Measurements from ENCODE around the gene STX2.
A peak's percentile ranks its signal among the peaks of the same experiment; 100 is the strongest.

Gene STX2

DNA sequence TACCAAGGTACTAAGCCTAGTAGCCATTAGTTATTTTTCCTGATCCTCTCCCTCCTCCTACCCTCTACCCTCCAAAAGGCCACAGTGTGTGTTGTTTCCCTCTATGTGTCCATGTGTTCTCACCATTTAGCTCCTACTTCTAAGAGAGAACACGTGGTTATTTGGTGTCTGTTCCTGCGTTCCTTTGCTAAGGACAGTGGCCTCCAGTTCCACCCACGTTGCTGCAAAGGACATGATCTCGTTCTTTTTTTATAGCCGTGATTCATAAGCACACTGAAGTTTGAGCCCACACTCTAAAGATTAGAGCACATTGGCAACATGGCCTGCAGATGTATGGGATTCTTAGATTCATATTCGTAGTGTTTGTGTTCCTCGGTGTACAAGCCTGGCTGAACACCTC is 8.1 kb upstream of the STX2 start:
- no peak overlapping the region for H2AFZ ChIP-seq (ENCODE audit: low read depth)

DNA sequence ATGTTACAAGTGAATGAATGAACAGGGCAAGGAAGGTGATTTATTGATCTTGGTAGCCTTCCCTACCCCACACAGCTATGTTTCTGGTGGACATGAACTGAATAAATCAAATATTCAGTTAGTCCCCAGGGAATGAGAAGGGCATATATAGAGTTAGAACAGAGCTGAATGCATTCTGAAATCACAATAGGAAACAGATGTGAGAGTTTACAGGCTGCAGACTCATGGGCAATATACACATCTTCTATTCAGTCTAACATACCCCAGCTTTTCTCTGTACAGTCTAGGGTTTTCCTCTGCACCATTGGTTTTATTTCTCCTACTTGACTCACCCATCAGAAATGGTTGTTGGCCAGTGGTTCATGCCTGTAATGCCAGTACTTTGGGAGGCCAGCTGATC is 7.3 kb upstream of the STX2 start:
- H3K36me3 ChIP-seq (ENCODE audit: insufficient read depth) = no peaks in the 10 kb centered on the region
- H3K4me1 ChIP-seq (ENCODE audit: low read depth, poor library complexity, severe bottlenecking) = no peaks in the 10 kb centered on the region
- TF ChIP-seq, protein P1, sequence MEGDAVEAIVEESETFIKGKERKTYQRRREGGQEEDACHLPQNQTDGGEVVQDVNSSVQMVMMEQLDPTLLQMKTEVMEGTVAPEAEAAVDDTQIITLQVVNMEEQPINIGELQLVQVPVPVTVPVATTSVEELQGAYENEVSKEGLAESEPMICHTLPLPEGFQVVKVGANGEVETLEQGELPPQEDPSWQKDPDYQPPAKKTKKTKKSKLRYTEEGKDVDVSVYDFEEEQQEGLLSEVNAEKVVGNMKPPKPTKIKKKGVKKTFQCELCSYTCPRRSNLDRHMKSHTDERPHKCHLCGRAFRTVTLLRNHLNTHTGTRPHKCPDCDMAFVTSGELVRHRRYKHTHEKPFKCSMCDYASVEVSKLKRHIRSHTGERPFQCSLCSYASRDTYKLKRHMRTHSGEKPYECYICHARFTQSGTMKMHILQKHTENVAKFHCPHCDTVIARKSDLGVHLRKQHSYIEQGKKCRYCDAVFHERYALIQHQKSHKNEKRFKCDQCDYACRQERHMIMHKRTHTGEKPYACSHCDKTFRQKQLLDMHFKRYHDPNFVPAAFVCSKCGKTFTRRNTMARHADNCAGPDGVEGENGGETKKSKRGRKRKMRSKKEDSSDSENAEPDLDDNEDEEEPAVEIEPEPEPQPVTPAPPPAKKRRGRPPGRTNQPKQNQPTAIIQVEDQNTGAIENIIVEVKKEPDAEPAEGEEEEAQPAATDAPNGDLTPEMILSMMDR (conservative IDR thresholded peaks at IDR 0.05; ENCODE audit: low read depth, low read length) = no peak
- H3K9ac ChIP-seq = no peak overlapping the region
- H2AFZ ChIP-seq (ENCODE audit: low read depth) = no peak overlapping the region
- H3K27ac ChIP-seq = no peak overlapping the region
- H3K4me2 ChIP-seq = no peak overlapping the region
- H3K27me3 ChIP-seq (ENCODE audit: insufficient read depth, low read depth) = no peaks in the 10 kb centered on the region
- no peaks in the 10 kb centered on the region for H3K79me2 ChIP-seq (ENCODE audit: insufficient read depth, low read depth)
- no peaks in the 10 kb centered on the region for H4K20me1 ChIP-seq (ENCODE audit: insufficient read depth)
- H3K4me3 ChIP-seq (IDR thresholded peaks at IDR 0.05; ENCODE audit: insufficient read depth, low read depth, low read length) = no peak overlapping the region

More for the DNA sequence above, 8.1 kb upstream of the STX2 start:
- Histone ChIP-seq H3K4me3 (IDR thresholded peaks at IDR 0.05; ENCODE audit: insufficient read depth, low read depth, low read length) (no peak overlapping the region), H4K20me1 (ENCODE audit: insufficient read depth) (no peaks in the 10 kb centered on the region), H3K27me3 (ENCODE audit: insufficient read depth, low read depth) (no peaks in the 10 kb centered on the region), H3K36me3 (ENCODE audit: insufficient read depth) (no peaks in the 10 kb centered on the region), H3K4me2 (no peak overlapping the region), H3K27ac (no peak overlapping the region), H3K79me2 (ENCODE audit: insufficient read depth, low read depth) (no peaks in the 10 kb centered on the region), H3K4me1 (ENCODE audit: low read depth, poor library complexity, severe bottlenecking) (no peaks in the 10 kb centered on the region), H3K9ac (no peak overlapping the region)
- TF ChIP-seq, protein P1 (conservative IDR thresholded peaks at IDR 0.05; ENCODE audit: low read depth, low read length) = no peak

- H2AFZ ChIP-seq (ENCODE audit: low read depth) = peak overlapping the region; percentile 82
- no peaks in the 10 kb centered on the region for H3K27me3 ChIP-seq (ENCODE audit: insufficient read depth, low read depth)
- peak overlapping the region; percentile 32; the same call in 1 of the 2 replicates for H3K27ac ChIP-seq
- H3K4me3 ChIP-seq (IDR thresholded peaks at IDR 0.05; ENCODE audit: insufficient read depth, low read depth, low read length) = no peak overlapping the region
- peaks cover 10% of the 10 kb centered on the region for H3K4me1 ChIP-seq (ENCODE audit: low read depth, poor library complexity, severe bottlenecking)
- H3K36me3 ChIP-seq (ENCODE audit: insufficient read depth) = no peaks in the 10 kb centered on the region
- TF ChIP-seq, protein P1 (conservative IDR thresholded peaks at IDR 0.05; ENCODE audit: low read depth, low read length) = 0 out of 2 replicates have a peak, but pooled peaks have one; percentile 4
- no peaks in the 10 kb centered on the region for H4K20me1 ChIP-seq (ENCODE audit: insufficient read depth)
- peak overlapping the region; percentile 66; the same call in 1 of the 2 replicates for H3K4me2 ChIP-seq
- H3K9ac ChIP-seq = no peak overlapping the region
- peaks cover 16% of the 10 kb centered on the region; the same call in 1 of the 2 replicates for H3K79me2 ChIP-seq (ENCODE audit: insufficient read depth, low read depth)
Observed at GRCh38 chr12:130839770-130840404, 837 bp upstream of the STX2 start.

GRCh38 chr12:130838284-130838950 is 633 bp downstream of the STX2 start:
- TF ChIP-seq, protein P1 (conservative IDR thresholded peaks at IDR 0.05; ENCODE audit: low read depth, low read length) = no peak
- Histone ChIP-seq H4K20me1 (ENCODE audit: insufficient read depth) (no peaks in the 10 kb centered on the region), H3K36me3 (ENCODE audit: insufficient read depth) (no peaks in the 10 kb centered on the region), H3K79me2 (ENCODE audit: insufficient read depth, low read depth) (peaks cover 16% of the 10 kb centered on the region; the same call in 1 of the 2 replicates), H3K4me2 (peak overlapping the region; percentile 54), H3K27ac (peak overlapping the region; percentile 35), H3K4me1 (ENCODE audit: low read depth, poor library complexity, severe bottlenecking) (peaks cover 10% of the 10 kb centered on the region), H3K27me3 (ENCODE audit: insufficient read depth, low read depth) (no peaks in the 10 kb centered on the region), H3K4me3 (IDR thresholded peaks at IDR 0.05; ENCODE audit: insufficient read depth, low read depth, low read length) (no peak overlapping the region), H2AFZ (ENCODE audit: low read depth) (peak overlapping the region; percentile 54; the same call in 1 of the 2 replicates), H3K9ac (peak overlapping the region; percentile 56; the same call in 1 of the 2 replicates)

Data from KMS-11 (cell line).